Measurements from ENCODE around the gene SERPINA6.

Gene SERPINA6

GRCh38 chr14:94321421-94322271, 1.5 kb downstream of the SERPINA6 start:
- no peaks in the 10 kb centered on the region for H3K27me3 ChIP-seq (ENCODE audit: insufficient read depth, low read length)
- H3K36me3 ChIP-seq (ENCODE audit: insufficient read depth, low read length): no peaks in the 10 kb centered on the region
- peaks cover 17% of the 10 kb centered on the region for H3K4me1 ChIP-seq (ENCODE audit: control insufficient read depth, insufficient read depth, low read length, unreplicated experiment)
- no peak overlapping the region for H2AFZ ChIP-seq (ENCODE audit: low read length, unreplicated experiment)
- H3K4me3 ChIP-seq (ENCODE audit: low read depth, low read length): no peak overlapping the region
- peak overlapping the region; percentile 60; the same call in 1 of the 2 replicates for H3K27ac ChIP-seq (ENCODE audit: low read depth, low read length)
- H3K79me2 ChIP-seq (ENCODE audit: control insufficient read depth, insufficient read depth, low read length, unreplicated experiment): no peaks in the 10 kb centered on the region

DNA sequence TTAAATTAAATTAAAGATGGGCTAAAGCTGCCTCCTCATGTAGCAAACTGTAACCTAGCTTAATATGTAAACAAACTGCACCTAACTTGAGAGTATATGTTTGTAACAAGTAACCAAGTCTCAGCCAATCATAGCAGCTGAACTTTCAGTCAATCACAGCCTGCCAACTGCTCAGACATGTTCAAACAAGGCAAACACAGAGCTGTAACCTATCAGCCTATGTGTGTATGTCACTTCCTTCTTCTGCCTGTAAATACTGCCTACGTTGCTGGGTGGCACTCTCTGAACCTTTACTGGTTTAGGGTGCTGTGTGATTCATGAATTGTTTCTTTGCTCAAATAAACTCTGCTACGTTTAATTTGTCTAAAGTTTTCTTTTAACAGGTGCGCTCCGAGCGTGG, 2.9 kb downstream of the SERPINA6 start:
- H3K27ac ChIP-seq (ENCODE audit: low read depth, low read length): no peak overlapping the region
- H2AFZ ChIP-seq (ENCODE audit: low read length, unreplicated experiment): no peak overlapping the region
- H3K79me2 ChIP-seq (ENCODE audit: control insufficient read depth, insufficient read depth, low read length, unreplicated experiment): no peaks in the 10 kb centered on the region
- no peaks in the 10 kb centered on the region for H3K36me3 ChIP-seq (ENCODE audit: insufficient read depth, low read length)
- H3K27me3 ChIP-seq (ENCODE audit: insufficient read depth, low read length): no peaks in the 10 kb centered on the region
- no peak overlapping the region for H3K4me3 ChIP-seq (ENCODE audit: low read depth, low read length)
- peaks cover 17% of the 10 kb centered on the region for H3K4me1 ChIP-seq (ENCODE audit: control insufficient read depth, insufficient read depth, low read length, unreplicated experiment)

GRCh38 chr14:94317259-94317658, 5.9 kb downstream of the SERPINA6 start:
- Histone ChIP-seq H3K4me1 (ENCODE audit: control insufficient read depth, insufficient read depth, low read length, unreplicated experiment) (peaks cover 3% of the 10 kb centered on the region), H3K4me3 (ENCODE audit: low read depth, low read length) (no peak overlapping the region), H2AFZ (ENCODE audit: low read length, unreplicated experiment) (no peak overlapping the region), H3K27ac (ENCODE audit: low read depth, low read length) (no peak overlapping the region), H3K36me3 (ENCODE audit: insufficient read depth, low read length) (no peaks in the 10 kb centered on the region), H3K79me2 (ENCODE audit: control insufficient read depth, insufficient read depth, low read length, unreplicated experiment) (no peaks in the 10 kb centered on the region), H3K27me3 (ENCODE audit: insufficient read depth, low read length) (no peaks in the 10 kb centered on the region)

DNA sequence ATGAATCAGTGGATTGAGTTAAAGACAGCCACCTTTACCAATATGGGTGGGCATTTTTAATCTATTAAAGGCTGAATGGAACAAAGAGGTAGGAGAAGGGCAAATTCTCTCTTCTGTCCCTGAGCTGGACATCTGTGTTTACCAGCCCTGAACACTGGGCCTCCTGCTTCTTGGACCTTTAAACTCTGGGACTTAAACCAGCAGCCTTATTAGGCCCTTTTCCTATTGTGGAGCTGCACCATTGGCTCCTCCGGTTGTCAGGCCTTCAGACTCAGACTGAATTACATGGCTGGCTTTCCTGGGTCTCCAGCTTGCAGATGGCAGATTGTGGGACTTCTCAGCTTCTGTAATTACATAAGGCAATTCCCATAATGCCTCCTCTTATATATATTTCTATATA, 6.4 kb downstream of the SERPINA6 start:
- no peaks in the 10 kb centered on the region for H3K79me2 ChIP-seq (ENCODE audit: control insufficient read depth, insufficient read depth, low read length, unreplicated experiment)
- no peaks in the 10 kb centered on the region for H3K36me3 ChIP-seq (ENCODE audit: insufficient read depth, low read length)
- no peak overlapping the region for H2AFZ ChIP-seq (ENCODE audit: low read length, unreplicated experiment)
- H3K4me1 ChIP-seq (ENCODE audit: control insufficient read depth, insufficient read depth, low read length, unreplicated experiment): no peaks in the 10 kb centered on the region
- no peak overlapping the region for H3K27ac ChIP-seq (ENCODE audit: low read depth, low read length)
- H3K4me3 ChIP-seq (ENCODE audit: low read depth, low read length): no peak overlapping the region
- no peaks in the 10 kb centered on the region for H3K27me3 ChIP-seq (ENCODE audit: insufficient read depth, low read length)

GRCh38 chr14:94314890-94315289, 8.2 kb downstream of the SERPINA6 start:
- Histone ChIP-seq H3K27ac (ENCODE audit: low read depth, low read length) (no peak overlapping the region), H3K27me3 (ENCODE audit: insufficient read depth, low read length) (no peaks in the 10 kb centered on the region), H3K36me3 (ENCODE audit: insufficient read depth, low read length) (no peaks in the 10 kb centered on the region), H3K4me3 (ENCODE audit: low read depth, low read length) (no peak overlapping the region), H3K79me2 (ENCODE audit: control insufficient read depth, insufficient read depth, low read length, unreplicated experiment) (no peaks in the 10 kb centered on the region), H2AFZ (ENCODE audit: low read length, unreplicated experiment) (no peak overlapping the region), H3K4me1 (ENCODE audit: control insufficient read depth, insufficient read depth, low read length, unreplicated experiment) (no peaks in the 10 kb centered on the region)

DNA sequence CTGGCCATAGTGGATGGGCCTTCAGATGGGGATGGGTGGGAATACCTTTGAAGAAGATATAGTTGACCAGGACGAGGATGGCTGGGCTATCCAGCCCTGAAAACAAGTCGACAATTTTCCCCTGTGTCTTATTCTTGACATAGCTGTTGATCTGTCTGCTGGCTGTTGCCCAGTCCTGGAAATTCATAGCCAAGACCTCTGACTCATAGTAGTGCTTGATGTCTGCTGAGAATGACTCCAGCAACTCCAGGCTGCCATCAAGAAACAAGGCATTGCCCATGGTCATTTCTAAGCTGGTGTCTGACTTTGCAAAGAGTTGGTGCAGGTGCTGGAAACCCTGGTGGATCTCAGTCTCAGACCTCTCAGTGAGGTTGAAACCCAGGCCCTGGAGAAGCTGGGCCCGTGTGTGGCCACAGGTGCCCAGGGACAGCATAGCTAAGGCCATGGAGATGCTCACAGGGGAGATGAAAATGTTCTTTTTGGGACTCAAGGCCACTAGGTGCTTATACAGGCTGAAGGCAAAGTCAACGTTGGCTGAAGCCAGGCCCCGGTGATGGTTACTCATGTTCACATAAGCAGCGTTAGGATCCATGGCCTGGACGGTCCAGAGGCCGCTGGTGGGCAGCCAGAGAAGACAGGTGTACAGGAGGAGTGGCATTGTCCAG, 9.0 kb downstream of the SERPINA6 start:
- no peaks in the 10 kb centered on the region for H3K4me1 ChIP-seq (ENCODE audit: control insufficient read depth, insufficient read depth, low read length, unreplicated experiment)
- no peak overlapping the region for H2AFZ ChIP-seq (ENCODE audit: low read length, unreplicated experiment)
- no peaks in the 10 kb centered on the region for H3K27me3 ChIP-seq (ENCODE audit: insufficient read depth, low read length)
- H3K79me2 ChIP-seq (ENCODE audit: control insufficient read depth, insufficient read depth, low read length, unreplicated experiment): no peaks in the 10 kb centered on the region
- H3K4me3 ChIP-seq (ENCODE audit: low read depth, low read length): no peak overlapping the region
- no peaks in the 10 kb centered on the region for H3K36me3 ChIP-seq (ENCODE audit: insufficient read depth, low read length)
- no peak overlapping the region for H3K27ac ChIP-seq (ENCODE audit: low read depth, low read length)

GRCh38 chr14:94312481-94313246, 10.5 kb downstream of the SERPINA6 start:
- Histone ChIP-seq H3K4me3 (ENCODE audit: low read depth, low read length) (no peak overlapping the region), H3K4me1 (ENCODE audit: control insufficient read depth, insufficient read depth, low read length, unreplicated experiment) (no peaks in the 10 kb centered on the region), H3K27ac (ENCODE audit: low read depth, low read length) (no peak overlapping the region), H3K36me3 (ENCODE audit: insufficient read depth, low read length) (no peaks in the 10 kb centered on the region), H3K27me3 (ENCODE audit: insufficient read depth, low read length) (no peaks in the 10 kb centered on the region), H2AFZ (ENCODE audit: low read length, unreplicated experiment) (no peak overlapping the region), H3K79me2 (ENCODE audit: control insufficient read depth, insufficient read depth, low read length, unreplicated experiment) (no peaks in the 10 kb centered on the region)

- no peaks in the 10 kb centered on the region for H3K27me3 ChIP-seq (ENCODE audit: insufficient read depth, low read length)
- no peaks in the 10 kb centered on the region for H3K79me2 ChIP-seq (ENCODE audit: control insufficient read depth, insufficient read depth, low read length, unreplicated experiment)
- no peak overlapping the region for H3K27ac ChIP-seq (ENCODE audit: low read depth, low read length)
- H3K4me3 ChIP-seq (ENCODE audit: low read depth, low read length): no peak overlapping the region
- H3K36me3 ChIP-seq (ENCODE audit: insufficient read depth, low read length): no peaks in the 10 kb centered on the region
- H2AFZ ChIP-seq (ENCODE audit: low read length, unreplicated experiment): no peak overlapping the region
- H3K4me1 ChIP-seq (ENCODE audit: control insufficient read depth, insufficient read depth, low read length, unreplicated experiment): no peaks in the 10 kb centered on the region
Measured at GRCh38 chr14:94310248-94310647, 12.9 kb downstream of the SERPINA6 start.

DNA sequence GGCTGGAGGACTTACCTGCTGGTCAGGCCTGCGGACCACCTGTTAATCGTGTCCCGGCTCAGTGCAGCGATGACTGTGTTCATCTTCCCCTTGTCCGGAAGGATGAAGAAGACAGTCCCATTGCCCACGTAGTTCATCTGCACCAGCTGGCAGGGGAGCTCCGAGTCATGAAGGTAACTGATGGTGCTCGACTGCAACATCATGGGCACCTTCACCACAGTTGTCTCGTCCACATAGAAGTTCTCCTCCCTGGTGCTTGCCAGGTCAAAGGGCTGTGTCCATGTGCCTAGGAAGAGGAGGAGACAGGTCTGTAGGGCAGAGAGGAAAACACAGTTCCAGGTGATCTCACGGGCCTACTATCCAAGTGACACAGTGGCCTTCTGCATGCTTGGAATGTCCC, 13.4 kb downstream of the SERPINA6 start:
- Histone ChIP-seq H3K27ac (ENCODE audit: low read depth, low read length) (no peak overlapping the region), H2AFZ (ENCODE audit: low read length, unreplicated experiment) (no peak overlapping the region), H3K27me3 (ENCODE audit: insufficient read depth, low read length) (no peaks in the 10 kb centered on the region), H3K4me3 (ENCODE audit: low read depth, low read length) (no peak overlapping the region), H3K4me1 (ENCODE audit: control insufficient read depth, insufficient read depth, low read length, unreplicated experiment) (no peaks in the 10 kb centered on the region), H3K79me2 (ENCODE audit: control insufficient read depth, insufficient read depth, low read length, unreplicated experiment) (no peaks in the 10 kb centered on the region), H3K36me3 (ENCODE audit: insufficient read depth, low read length) (no peaks in the 10 kb centered on the region)

- H3K27ac ChIP-seq (ENCODE audit: low read depth, low read length): no peak overlapping the region
- no peaks in the 10 kb centered on the region for H3K79me2 ChIP-seq (ENCODE audit: control insufficient read depth, insufficient read depth, low read length, unreplicated experiment)
- no peaks in the 10 kb centered on the region for H3K4me1 ChIP-seq (ENCODE audit: control insufficient read depth, insufficient read depth, low read length, unreplicated experiment)
- no peaks in the 10 kb centered on the region for H3K27me3 ChIP-seq (ENCODE audit: insufficient read depth, low read length)
- no peak overlapping the region for H2AFZ ChIP-seq (ENCODE audit: low read length, unreplicated experiment)
- no peak overlapping the region for H3K4me3 ChIP-seq (ENCODE audit: low read depth, low read length)
- H3K36me3 ChIP-seq (ENCODE audit: insufficient read depth, low read length): no peaks in the 10 kb centered on the region
Measured at GRCh38 chr14:94307410-94307992, 15.6 kb downstream of the SERPINA6 start.
